ENCODE results near the gene GRIFIN.

The GRIFIN gene

GRCh38 chr7:2452643-2453270 is 23.4 kb downstream of the GRIFIN start:
- DNase-seq: no peak

- DNase-seq: peak in 1 of 2 experiments; percentile 31
Observed at GRCh38 chr7:2452074-2452507, 24.1 kb downstream of the GRIFIN start.

- peak; percentile 86 to 91 for DNase-seq
Observed at GRCh38 chr7:2451171-2452073, 24.8 kb downstream of the GRIFIN start.

GRCh38 chr7:2450198-2451107 is 25.7 kb downstream of the GRIFIN start:
- no peak for DNase-seq

- no peak for DNase-seq
Observed at GRCh38 chr7:2446676-2447075, 29.5 kb downstream of the GRIFIN start.

- no peak for DNase-seq
Observed at GRCh38 chr7:2445898-2446555, 30.2 kb downstream of the GRIFIN start.

- no peak for DNase-seq
Observed at GRCh38 chr7:2445047-2445446, 31.2 kb downstream of the GRIFIN start.

- no peak for DNase-seq
Observed at GRCh38 chr7:2444476-2444875, 31.7 kb downstream of the GRIFIN start.

- DNase-seq: no peak
Observed at GRCh38 chr7:2443491-2443890, 32.7 kb downstream of the GRIFIN start.

- no peak for DNase-seq
Observed at GRCh38 chr7:2441430-2442058, 34.7 kb downstream of the GRIFIN start.

- DNase-seq: no peak
Observed at GRCh38 chr7:2440608-2441245, 35.5 kb downstream of the GRIFIN start.

GRCh38 chr7:2438775-2439174 is 37.4 kb downstream of the GRIFIN start:
- no peak for DNase-seq

GRCh38 chr7:2438186-2438585 is 38.0 kb downstream of the GRIFIN start:
- no peak for DNase-seq

GRCh38 chr7:2437537-2438148 is 38.6 kb downstream of the GRIFIN start:
- DNase-seq: no peak

GRCh38 chr7:2437136-2437535 is 39.1 kb downstream of the GRIFIN start:
- DNase-seq: no peak

GRCh38 chr7:2436341-2437104 is 39.7 kb downstream of the GRIFIN start:
- DNase-seq: no peak

- DNase-seq: no peak
Observed at GRCh38 chr7:2435146-2435545, 41.1 kb downstream of the GRIFIN start.

GRCh38 chr7:2433713-2434550 is 42.3 kb downstream of the GRIFIN start:
- no peak for DNase-seq
